ENCODE results near the gene HOXD4. TPM values are rescaled to one million over a fixed set of nuclear protein-coding genes. Genes with fewer than 3 reads are reported as not detected.

Gene HOXD4
- total and polyA plus RNA-seq, 7 donors: 0.60 to 8.0 (median 3.8) TPM; not detected in 1

- Histone ChIP-seq H3K4me1 (peaks cover 0 to 60% (median 39%) of the 10 kb centered on the region in 4 donors), H3K4me3 (peak overlapping the region; percentile 59 to 65 (median 60)), H3K27me3 (peaks cover 0 to 83% (median 15%) of the 10 kb centered on the region in 3 donors), H3K9me3 (no peaks in the 10 kb centered on the region), H3K36me3 (peaks cover 0 to under 1% (median 0%) of the 10 kb centered on the region in 4 donors), H3K27ac (peak overlapping the region in 3 of 4 donors; percentile 92 to 96 (median 95))
- 14 to 22% methylated on average over 17 of the region's 17 CpGs for whole genome bisulfite sequencing, 2 donors
- peak; percentile 65 for DNase-seq
- intact Hi-C loops (cut with DNase I): no loop called here
- no peak for TF ChIP-seq POLR2A (IDR thresholded peaks at IDR 0.05)
- no peak for TF ChIP-seq POLR2AphosphoS5 (IDR thresholded peaks at IDR 0.05)
- no peak for TF ChIP-seq CTCF (IDR thresholded peaks at IDR 0.05)
- no peak for TF ChIP-seq EP300 (IDR thresholded peaks at IDR 0.05)
Observed at GRCh38 chr2:176103742-176104315, 47.5 kb upstream of the HOXD4 start.

GRCh38 chr2:176104316-176105077 lies 46.9 kb upstream of the HOXD4 start:
- Histone ChIP-seq H3K9me3 (no peaks in the 10 kb centered on the region), H3K36me3 (peaks cover 0 to 6% (median 0%) of the 10 kb centered on the region in 4 donors), H3K4me1 (peaks cover 0 to 66% (median 43%) of the 10 kb centered on the region in 4 donors), H3K4me3 (peak overlapping the region; percentile 59 to 65 (median 60)), H3K27me3 (peaks cover 0 to 83% (median 15%) of the 10 kb centered on the region in 3 donors), H3K27ac (peak overlapping the region in 3 of 4 donors; percentile 92 to 96 (median 95))
- DNase-seq: peak; percentile 78
- WGBS, 2 donors: 4 to 5% methylated on average over 56 of the region's 56 CpGs
- intact Hi-C loops (cut with DNase I): no loop called here
- TF ChIP-seq CTCF (IDR thresholded peaks at IDR 0.05) (no peak), POLR2AphosphoS5 (IDR thresholded peaks at IDR 0.05) (peak; percentile 58 to 79 (median 76)), POLR2A (IDR thresholded peaks at IDR 0.05) (peak in 1 of 2 donors; percentile 55), EP300 (IDR thresholded peaks at IDR 0.05) (no peak)

- DNase-seq: peak; percentile 74
Observed at GRCh38 chr2:176105078-176105729, 46.1 kb upstream of the HOXD4 start.

More at GRCh38 chr2:176105078-176105729, 46.1 kb upstream of the HOXD4 start:
- Histone ChIP-seq H3K27ac (peak overlapping the region in 3 of 4 donors; percentile 92 to 96 (median 95)), H3K4me3 (peak overlapping the region; percentile 59 to 65 (median 60)), H3K27me3 (peaks cover 0 to 82% (median 13%) of the 10 kb centered on the region in 3 donors), H3K4me1 (peaks cover 0 to 58% (median 44%) of the 10 kb centered on the region in 4 donors), H3K36me3 (peaks cover 0 to 12% (median 0%) of the 10 kb centered on the region in 4 donors), H3K9me3 (no peaks in the 10 kb centered on the region)
- 21 to 41% methylated on average over 25 of the region's 25 CpGs for WGBS, 2 donors
- TF ChIP-seq POLR2A (IDR thresholded peaks at IDR 0.05): peak; percentile 34 to 37
- peak; percentile 55 to 77 (median 70) for TF ChIP-seq POLR2AphosphoS5 (IDR thresholded peaks at IDR 0.05)
- TF ChIP-seq CTCF (IDR thresholded peaks at IDR 0.05): no peak
- intact Hi-C loops (cut with DNase I): no loop called here

Data from sigmoid colon (tissue), 7 donors.